ENCODE measurements around the gene BCAR1. TPM values are rescaled to one million over a fixed set of nuclear protein-coding genes. Genes with fewer than 3 reads are reported as not detected.

Gene BCAR1
- total RNA-seq, 2 experiments from 2014 or later = not detected

DNA sequence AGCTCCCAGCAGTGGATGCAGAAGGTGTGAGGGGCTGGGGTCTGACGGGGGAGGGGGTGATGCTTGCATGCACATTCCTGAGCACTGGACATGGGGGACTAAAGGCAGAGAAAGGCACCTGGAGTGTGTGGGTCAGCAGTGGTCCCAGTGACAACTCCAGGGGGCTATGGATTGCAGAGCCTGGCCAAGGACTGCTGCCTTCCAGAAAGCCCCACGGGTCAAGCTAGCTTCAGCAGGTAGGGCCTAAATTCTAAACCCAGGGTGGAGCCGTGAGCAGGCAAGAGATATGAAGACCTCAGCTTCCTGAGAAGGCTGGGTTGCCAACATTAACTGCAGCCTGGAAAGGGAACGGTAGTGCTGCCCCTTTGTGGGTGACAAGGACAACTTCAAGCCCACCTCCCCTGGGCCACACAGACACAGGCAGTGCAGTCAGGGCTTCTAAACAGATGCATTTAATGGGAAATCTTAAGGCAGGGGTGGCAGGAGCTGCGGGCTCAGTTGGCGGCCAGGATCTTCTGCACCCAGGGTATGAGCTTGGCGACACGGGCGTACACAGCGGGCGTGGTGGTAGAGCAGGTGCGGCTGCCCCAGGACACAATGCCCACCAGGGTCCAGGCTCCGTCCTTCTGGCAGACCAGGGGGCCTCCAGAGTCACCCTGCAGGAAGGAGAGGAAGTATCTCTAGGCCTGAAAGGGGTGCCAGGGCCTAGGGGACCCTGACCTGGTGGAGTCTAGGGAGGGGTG, 47.6 kb downstream of the BCAR1 start:
- POLR2A ChIA-PET = no interaction called here
- Mint-ChIP-seq H3K36me3 (ENCODE audit: low read depth) (no peaks in the 10 kb centered on the region), H3K27me3 (peaks cover 5% of the 10 kb centered on the region), H3K27ac (no peak overlapping the region), H3K9me3 (no peaks in the 10 kb centered on the region), H3K4me3 (no peak overlapping the region), H3K4me1 (peaks cover 7% of the 10 kb centered on the region)
- DNase-seq = no peak
- CTCF ChIA-PET = no interaction called here

DNA sequence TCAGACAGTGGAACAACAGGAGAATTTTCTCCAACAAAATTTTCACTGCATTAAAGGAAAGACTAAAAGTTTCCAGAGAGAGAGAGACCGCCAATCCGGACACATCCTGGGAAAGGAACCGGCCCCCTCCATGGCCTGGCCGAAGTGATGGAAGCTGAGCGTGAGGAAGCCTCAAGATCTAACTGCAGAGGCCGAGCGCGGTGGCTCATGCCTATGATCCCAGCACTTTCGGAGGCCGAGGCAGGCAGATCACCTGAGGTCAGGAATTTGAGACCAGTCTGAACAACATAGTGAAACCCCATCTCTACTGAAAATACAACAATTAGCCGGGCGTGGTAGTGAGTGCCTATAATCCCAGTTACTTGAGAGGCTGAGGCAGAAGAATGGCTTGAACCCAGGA, 48.3 kb downstream of the BCAR1 start:
- Mint-ChIP-seq H3K27me3 (peaks cover 9% of the 10 kb centered on the region), H3K4me1 (peaks cover 7% of the 10 kb centered on the region), H3K27ac (no peak overlapping the region), H3K36me3 (ENCODE audit: low read depth) (no peaks in the 10 kb centered on the region), H3K4me3 (no peak overlapping the region), H3K9me3 (no peaks in the 10 kb centered on the region)
- DNase-seq = no peak
- CTCF ChIA-PET = no interaction called here
- POLR2A ChIA-PET = no interaction called here

DNA sequence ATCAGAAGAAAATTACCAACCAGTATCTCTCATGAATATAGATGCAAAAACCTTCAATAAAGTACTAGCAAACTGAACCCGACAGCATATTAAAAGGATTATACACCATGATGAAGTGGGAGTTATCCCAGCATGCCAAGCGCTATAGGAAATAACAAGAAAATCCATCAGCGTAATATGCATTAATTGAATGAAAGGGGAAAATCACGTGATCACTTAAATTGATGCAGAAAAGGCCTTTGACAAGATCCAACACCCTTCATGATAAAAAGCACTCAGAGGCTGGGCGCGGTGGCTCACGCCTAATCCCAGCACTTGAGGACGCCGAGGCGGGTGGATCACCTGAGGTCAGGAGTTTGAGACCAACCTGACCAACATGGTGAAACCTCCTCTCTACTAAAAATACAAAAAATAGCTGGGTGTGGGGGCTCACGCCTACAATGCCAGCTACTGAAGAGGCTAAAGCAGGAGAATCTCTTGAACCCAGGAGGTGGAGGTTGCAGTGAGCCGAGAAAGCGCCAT, 49.3 kb downstream of the BCAR1 start:
- Mint-ChIP-seq H3K9me3 (no peaks in the 10 kb centered on the region), H3K27me3 (peaks cover 14% of the 10 kb centered on the region), H3K27ac (no peak overlapping the region), H3K4me1 (peaks cover 7% of the 10 kb centered on the region), H3K36me3 (ENCODE audit: low read depth) (no peaks in the 10 kb centered on the region), H3K4me3 (no peak overlapping the region)
- no peak for DNase-seq
- POLR2A ChIA-PET = no interaction called here
- CTCF ChIA-PET = interaction anchor here (0.6 to 2.1 kb wide), 6 partner anchors 27 to 530 kb away, joined by 3 to 9 read pairs (median 3); no protein-coding TSS in a partner anchor

DNA sequence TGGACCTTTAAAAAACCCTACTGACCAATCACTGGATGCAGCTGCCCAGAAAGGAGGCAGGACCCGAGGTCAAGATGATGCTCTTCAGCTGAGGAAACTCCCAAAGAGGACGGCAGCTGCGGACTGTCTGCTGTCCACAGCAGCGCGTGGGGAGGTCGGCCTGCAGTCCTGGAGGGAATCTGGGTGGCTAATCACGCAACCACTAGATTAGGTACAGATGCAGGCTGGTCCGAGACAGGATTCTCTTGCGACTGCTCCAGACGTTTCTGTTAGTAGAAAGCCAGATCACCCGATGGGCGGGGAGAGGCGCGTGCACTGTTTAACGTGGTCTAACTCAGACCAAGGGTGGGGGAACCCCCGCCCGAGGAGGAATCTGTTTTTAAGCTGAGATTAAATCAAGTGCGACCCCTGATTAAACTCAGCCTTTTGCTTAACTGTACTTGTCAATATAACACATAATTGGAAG, 53.3 kb downstream of the BCAR1 start:
- ChIA-PET POLR2A (no interaction called here), CTCF (interaction anchor here (0.7 to 3.1 kb wide), 12 partner anchors 29 to 565 kb away, joined by 3 to 55 read pairs (median 7); no protein-coding TSS in a partner anchor)
- H3K4me1 Mint-ChIP-seq = peaks cover 7% of the 10 kb centered on the region
- DNase-seq = no peak
- no peak overlapping the region for H3K27ac Mint-ChIP-seq
- no peak overlapping the region for H3K4me3 Mint-ChIP-seq
- no peaks in the 10 kb centered on the region for H3K9me3 Mint-ChIP-seq
- H3K36me3 Mint-ChIP-seq (ENCODE audit: low read depth) = no peaks in the 10 kb centered on the region
- H3K27me3 Mint-ChIP-seq = peaks cover 18% of the 10 kb centered on the region

DNA sequence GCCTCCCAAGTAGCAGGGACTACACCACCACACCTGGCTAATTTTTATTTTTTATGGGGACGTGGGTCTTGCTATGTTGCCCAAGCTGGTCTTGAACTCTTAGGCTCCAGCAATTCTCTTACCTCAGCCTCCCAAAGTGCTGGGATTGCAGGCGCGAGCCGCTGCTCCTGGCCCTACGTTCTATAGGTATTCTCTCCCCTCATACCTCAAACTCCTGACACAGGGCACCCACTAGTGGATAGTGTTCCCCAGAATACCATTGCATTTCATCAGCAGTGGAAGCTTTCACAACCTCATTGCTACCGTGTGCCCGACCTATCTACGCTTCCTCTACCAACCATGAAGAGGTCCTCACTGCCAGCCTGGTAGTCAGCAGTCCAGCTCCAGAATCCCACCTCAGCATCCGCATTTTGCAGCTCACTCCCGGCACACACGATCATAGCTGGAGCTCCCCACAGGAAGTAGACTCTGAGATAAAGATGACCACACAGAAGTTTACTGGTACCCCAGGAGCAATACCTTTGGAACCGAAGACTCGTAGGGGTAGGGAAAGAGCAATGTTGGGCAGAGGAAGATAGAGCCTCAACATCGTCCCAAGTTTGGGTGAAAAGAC, 53.8 kb downstream of the BCAR1 start:
- Mint-ChIP-seq H3K27ac (no peak overlapping the region), H3K4me3 (no peak overlapping the region), H3K36me3 (ENCODE audit: low read depth) (no peaks in the 10 kb centered on the region), H3K4me1 (peaks cover 7% of the 10 kb centered on the region), H3K27me3 (peaks cover 18% of the 10 kb centered on the region), H3K9me3 (no peaks in the 10 kb centered on the region)
- POLR2A ChIA-PET = no interaction called here
- DNase-seq = no peak
- CTCF ChIA-PET = interaction anchor here (0.8 to 3.1 kb wide), 10 partner anchors 181 to 566 kb away, joined by 3 to 55 read pairs (median 4); partner anchors contain the start of gene CFDP1

DNA sequence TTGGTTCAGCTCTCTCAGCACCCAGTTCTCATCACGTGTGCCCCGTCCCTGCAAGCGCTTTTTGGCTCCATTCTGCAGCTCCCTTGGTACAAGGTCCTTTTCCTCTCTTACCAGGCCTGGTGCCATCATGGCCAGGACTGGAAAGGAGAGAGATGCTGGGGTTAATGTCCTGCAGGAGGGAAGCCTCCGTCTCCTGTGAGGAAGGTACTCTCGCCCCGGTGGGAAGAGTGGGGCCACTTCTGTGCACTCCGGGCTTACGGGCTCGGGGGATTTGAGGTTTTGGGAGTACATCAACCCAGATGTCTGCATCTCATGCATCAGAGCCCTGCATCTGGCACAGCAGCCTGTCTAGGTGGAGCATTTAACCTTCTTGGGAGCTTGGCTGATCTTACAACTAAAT, 54.6 kb downstream of the BCAR1 start:
- H3K9me3 Mint-ChIP-seq = no peaks in the 10 kb centered on the region
- H3K27ac Mint-ChIP-seq = no peak overlapping the region
- H3K4me3 Mint-ChIP-seq = no peak overlapping the region
- CTCF ChIA-PET = interaction anchor here (0.8 to 1.3 kb wide), 3 partner anchors 205 to 321 kb away, joined by 3 to 4 read pairs (median 3); partner anchors contain the start of gene CFDP1
- POLR2A ChIA-PET = no interaction called here
- DNase-seq = no peak
- peaks cover 18% of the 10 kb centered on the region for H3K27me3 Mint-ChIP-seq
- peaks cover 7% of the 10 kb centered on the region for H3K4me1 Mint-ChIP-seq
- no peaks in the 10 kb centered on the region for H3K36me3 Mint-ChIP-seq (ENCODE audit: low read depth)

DNA sequence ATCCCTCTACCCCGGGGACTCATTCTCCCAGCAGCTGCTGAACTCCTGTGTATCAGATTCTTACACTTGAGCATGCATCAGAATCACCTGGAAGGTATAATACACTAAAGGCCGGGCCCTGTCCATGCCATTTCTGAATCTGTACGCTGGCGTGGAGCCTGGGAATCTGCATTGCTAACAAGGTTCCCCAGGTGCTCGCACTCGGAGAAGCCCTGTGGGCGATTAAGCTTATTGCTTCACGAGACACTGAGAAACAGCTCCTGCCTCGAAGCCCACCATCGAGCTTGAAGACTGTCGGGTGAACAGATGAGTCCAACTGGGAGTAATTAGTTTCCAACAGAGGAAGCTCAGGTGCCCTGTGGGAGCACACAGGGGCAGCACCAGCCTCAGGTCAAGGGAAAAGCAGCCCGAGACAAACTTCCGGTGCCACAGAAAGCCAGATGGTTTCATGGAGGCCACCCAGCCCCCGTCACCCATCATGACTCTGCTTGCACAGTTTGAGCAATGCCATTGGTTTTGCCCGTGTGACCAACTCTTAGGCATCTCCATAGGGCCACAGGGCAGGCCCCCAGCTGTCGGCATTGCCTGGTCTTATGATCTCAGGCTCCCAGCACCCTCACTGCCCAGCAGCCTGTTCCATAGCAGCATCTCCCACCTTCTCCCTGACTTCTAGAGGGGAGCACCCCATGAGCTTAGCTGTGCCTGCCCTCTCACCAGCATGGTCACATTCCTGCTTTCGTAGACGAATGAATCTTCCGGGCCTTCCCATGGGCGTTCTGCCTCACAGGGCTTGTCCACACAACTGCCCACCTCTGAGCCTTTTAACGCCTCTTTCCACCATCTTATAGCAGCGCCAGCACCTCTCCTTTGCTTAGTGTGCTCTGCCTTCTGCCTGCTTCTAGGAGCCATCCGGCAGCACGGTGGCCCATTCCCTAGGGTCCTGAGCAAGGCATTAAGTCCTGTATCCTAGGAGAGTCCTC, 55.3 kb downstream of the BCAR1 start:
- Mint-ChIP-seq H3K9me3 (no peaks in the 10 kb centered on the region), H3K4me3 (no peak overlapping the region), H3K36me3 (ENCODE audit: low read depth) (no peaks in the 10 kb centered on the region), H3K27me3 (peaks cover 18% of the 10 kb centered on the region), H3K4me1 (peaks cover 4% of the 10 kb centered on the region), H3K27ac (no peak overlapping the region)
- CTCF ChIA-PET = interaction anchor here (0.8 to 1.3 kb wide), 3 partner anchors 197 to 321 kb away, joined by 3 to 4 read pairs (median 3); partner anchors contain the start of gene ZNRF1
- peak; percentile 12 for DNase-seq
- POLR2A ChIA-PET = no interaction called here

DNA sequence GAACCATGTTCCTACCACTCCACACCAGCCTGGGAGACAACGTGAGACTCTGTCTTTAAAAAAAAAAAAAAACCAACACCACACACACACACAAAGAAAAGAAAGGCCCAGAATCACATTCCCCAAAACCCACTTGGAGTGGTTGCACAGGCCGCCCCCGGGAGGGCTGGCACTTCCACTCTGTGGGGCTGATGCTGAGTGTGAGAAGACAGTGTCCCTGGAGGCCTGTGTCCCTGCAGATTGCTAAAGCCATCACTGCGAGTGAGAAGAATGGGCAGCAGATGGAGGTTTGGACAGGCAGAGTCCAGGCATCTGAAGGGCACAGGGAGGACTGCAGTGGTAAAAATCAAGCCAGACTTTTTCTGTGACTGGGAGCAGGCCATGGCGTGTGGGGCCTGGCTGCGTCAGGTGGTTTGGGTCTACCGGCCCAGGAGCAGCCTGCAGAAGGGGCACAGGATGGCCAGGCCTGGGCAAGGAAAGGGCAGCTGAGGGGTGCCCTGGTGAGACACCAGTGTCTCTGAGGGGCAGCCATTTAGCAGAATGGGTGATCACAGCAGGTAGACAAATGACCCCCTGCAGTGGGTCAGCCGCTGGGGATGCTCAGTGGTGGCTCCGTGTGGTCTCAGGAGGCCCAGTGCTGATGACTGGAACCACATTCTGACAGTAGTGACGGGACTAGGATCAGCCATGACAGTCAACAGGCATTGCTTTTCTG, 57.5 kb downstream of the BCAR1 start:
- H3K4me1 Mint-ChIP-seq = no peaks in the 10 kb centered on the region
- H3K27me3 Mint-ChIP-seq = peaks cover 15% of the 10 kb centered on the region
- H3K9me3 Mint-ChIP-seq = no peaks in the 10 kb centered on the region
- no peak for DNase-seq
- ChIA-PET POLR2A (no interaction called here), CTCF (interaction anchor here (0.6 to 0.7 kb wide), 2 partner anchors 40 to 162 kb away, joined by 3 to 4 read pairs; no protein-coding TSS in a partner anchor)
- no peaks in the 10 kb centered on the region for H3K36me3 Mint-ChIP-seq (ENCODE audit: low read depth)
- H3K27ac Mint-ChIP-seq = no peak overlapping the region
- no peak overlapping the region for H3K4me3 Mint-ChIP-seq

DNA sequence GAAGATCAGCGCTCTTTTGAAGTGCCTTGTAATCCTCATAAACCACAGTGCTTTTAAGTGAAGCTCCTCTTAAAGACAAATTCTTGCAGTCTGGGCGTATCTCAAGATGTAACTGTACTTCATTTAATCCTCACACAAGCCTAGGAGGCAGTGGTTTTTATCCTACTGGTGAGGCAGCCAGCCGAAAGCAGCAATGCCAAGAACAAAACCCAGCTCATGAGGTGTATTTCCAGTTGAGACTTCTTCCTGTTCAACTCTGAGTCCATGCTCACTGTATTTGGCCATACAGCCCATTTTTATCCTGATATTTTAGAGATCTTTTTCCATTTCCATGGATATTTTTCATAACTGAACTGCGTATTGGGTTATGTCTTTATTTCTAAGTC, 58.2 kb downstream of the BCAR1 start:
- no peaks in the 10 kb centered on the region for H3K9me3 Mint-ChIP-seq
- H3K36me3 Mint-ChIP-seq (ENCODE audit: low read depth) = no peaks in the 10 kb centered on the region
- CTCF ChIA-PET = interaction anchor here (0.6 to 0.7 kb wide), 2 partner anchors 41 to 163 kb away, joined by 3 to 4 read pairs; no protein-coding TSS in a partner anchor

DNA sequence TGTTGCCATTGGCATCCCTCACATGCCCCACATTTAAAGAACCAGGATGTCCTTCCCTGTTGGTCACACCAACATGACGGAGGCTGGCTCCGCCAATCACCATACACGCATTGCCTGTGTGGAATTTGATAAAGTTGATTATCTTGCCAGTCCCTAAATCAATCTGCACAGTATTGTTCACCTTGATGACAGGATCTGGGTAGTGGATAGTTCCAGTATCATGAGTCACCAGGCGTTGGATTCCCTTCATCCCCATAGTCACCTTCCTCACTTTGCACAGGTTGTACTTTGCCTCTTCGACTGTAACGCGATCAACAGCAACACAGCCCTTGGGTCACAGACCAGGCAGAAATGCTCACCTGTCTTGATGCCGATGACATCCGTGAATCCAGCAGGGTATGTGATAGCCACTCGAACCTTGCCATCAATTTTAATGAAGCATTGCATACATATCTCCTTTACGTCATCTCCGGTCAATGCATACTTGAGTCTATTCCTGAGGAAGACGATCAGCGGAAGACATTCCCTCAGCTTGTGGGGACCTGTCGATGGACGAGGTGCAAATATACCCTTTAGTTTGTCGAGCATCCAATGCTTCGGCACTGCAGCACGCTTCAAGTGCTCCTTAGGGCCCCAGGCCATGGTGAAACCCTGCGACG, 58.7 kb downstream of the BCAR1 start:
- H3K27me3 Mint-ChIP-seq = peaks cover 9% of the 10 kb centered on the region
- H3K9me3 Mint-ChIP-seq = no peaks in the 10 kb centered on the region
- H3K4me1 Mint-ChIP-seq = no peaks in the 10 kb centered on the region
- no peak overlapping the region for H3K27ac Mint-ChIP-seq
- POLR2A ChIA-PET = no interaction called here
- CTCF ChIA-PET = interaction anchor here (0.6 to 0.7 kb wide), 4 partner anchors 41 to 266 kb away, joined by 3 to 4 read pairs (median 3); no protein-coding TSS in a partner anchor
- no peak overlapping the region for H3K4me3 Mint-ChIP-seq
- DNase-seq = no peak
- H3K36me3 Mint-ChIP-seq (ENCODE audit: low read depth) = no peaks in the 10 kb centered on the region

More for the DNA sequence above, 58.2 kb downstream of the BCAR1 start:
- POLR2A ChIA-PET = no interaction called here
- Mint-ChIP-seq H3K4me1 (no peaks in the 10 kb centered on the region), H3K27ac (no peak overlapping the region), H3K27me3 (peaks cover 13% of the 10 kb centered on the region), H3K4me3 (no peak overlapping the region)
- DNase-seq = no peak

DNA sequence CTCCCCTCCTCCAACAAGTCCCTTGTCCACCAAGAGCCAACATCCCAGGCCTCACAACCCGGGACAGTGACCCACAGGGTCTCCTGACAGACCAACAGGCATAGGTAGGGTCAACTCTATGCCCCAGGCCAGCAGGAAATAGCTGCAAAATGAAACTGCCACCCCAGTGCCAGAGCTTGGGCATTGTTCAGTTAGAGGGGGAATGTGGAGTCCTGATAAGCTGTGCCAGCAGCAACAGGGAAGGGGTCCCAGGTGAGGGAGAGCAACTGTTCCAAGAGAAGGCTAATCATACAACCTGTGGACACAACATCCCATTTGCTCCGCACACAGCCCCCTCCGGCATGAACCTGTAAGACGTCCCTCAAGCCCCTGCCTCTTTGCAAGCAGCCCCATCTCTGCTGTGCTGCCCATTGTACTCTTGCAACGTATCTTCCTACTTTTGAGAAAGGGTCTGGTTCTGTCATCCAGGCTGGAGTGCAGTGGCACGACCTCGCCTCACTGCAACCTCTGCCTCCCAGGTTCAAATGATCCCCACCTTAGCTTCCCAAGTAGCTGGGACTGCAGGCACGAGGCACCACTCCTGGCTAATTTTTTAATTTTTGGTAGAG, 61.7 kb downstream of the BCAR1 start:
- Mint-ChIP-seq H3K4me1 (no peaks in the 10 kb centered on the region), H3K9me3 (no peaks in the 10 kb centered on the region), H3K27me3 (peaks cover 2% of the 10 kb centered on the region), H3K27ac (no peak overlapping the region), H3K36me3 (ENCODE audit: low read depth) (no peaks in the 10 kb centered on the region), H3K4me3 (no peak overlapping the region)
- no peak for DNase-seq
- CTCF ChIA-PET = no interaction called here
- POLR2A ChIA-PET = no interaction called here
